ENCODE data around the gene INTS11. TPM values are rescaled to one million over a fixed set of nuclear protein-coding genes. Genes with fewer than 3 reads are reported as not detected.

INTS11 gene
- total and polyA plus RNA-seq, 4 donors: 26.3 to 40.5 (median 34.5) TPM

- no peak for TF ChIP-seq MAX (IDR thresholded peaks at IDR 0.05)
Observed at GRCh38 chr1:1356166-1356795, 31.8 kb upstream of the INTS11 start (continued).

GRCh38 chr1:1355416-1355815 lies 31.0 kb upstream of the INTS11 start:
- Histone ChIP-seq H3K4me1 (ENCODE audit: control insufficient read depth in 4 of 4, insufficient read depth in 4 of 4, low read length in 3 of 4) (peaks cover 0 to 25% (median 4%) of the 10 kb centered on the region in 4 donors), H3K4me3 (ENCODE audit: low read depth in 1 of 3, low read length in 3 of 3) (peak overlapping the region in 1 of 3 donors; percentile 17), H3K9ac (ENCODE audit: low read depth in 1 of 2, low read length in 2 of 2) (no peak overlapping the region), H3K27ac (ENCODE audit: low read depth in 1 of 2, low read length in 2 of 2) (no peak overlapping the region), H3K9me3 (ENCODE audit: control insufficient read depth in 4 of 4, low read length in 3 of 4) (no peaks in the 10 kb centered on the region), H3K27me3 (ENCODE audit: control insufficient read depth in 4 of 4, insufficient read depth in 4 of 4, low read length in 3 of 4) (peaks cover 0 to 2% (median 0%) of the 10 kb centered on the region in 4 donors), H3K36me3 (ENCODE audit: control insufficient read depth in 4 of 4, insufficient read depth in 3 of 4, low read depth in 1 of 4, low read length in 3 of 4) (no peaks in the 10 kb centered on the region)
- DNase-seq (ENCODE audit: low spot score): no peak
- WGBS: 4% methylated on average over 52 of the region's 52 CpGs
- TF ChIP-seq, protein P1, sequence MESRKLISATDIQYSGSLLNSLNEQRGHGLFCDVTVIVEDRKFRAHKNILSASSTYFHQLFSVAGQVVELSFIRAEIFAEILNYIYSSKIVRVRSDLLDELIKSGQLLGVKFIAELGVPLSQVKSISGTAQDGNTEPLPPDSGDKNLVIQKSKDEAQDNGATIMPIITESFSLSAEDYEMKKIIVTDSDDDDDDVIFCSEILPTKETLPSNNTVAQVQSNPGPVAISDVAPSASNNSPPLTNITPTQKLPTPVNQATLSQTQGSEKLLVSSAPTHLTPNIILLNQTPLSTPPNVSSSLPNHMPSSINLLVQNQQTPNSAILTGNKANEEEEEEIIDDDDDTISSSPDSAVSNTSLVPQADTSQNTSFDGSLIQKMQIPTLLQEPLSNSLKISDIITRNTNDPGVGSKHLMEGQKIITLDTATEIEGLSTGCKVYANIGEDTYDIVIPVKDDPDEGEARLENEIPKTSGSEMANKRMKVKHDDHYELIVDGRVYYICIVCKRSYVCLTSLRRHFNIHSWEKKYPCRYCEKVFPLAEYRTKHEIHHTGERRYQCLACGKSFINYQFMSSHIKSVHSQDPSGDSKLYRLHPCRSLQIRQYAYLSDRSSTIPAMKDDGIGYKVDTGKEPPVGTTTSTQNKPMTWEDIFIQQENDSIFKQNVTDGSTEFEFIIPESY (IDR thresholded peaks at IDR 0.05): no peak
- no peak for TF ChIP-seq MAX (IDR thresholded peaks at IDR 0.05)
- no peak for TF ChIP-seq YY1 (IDR thresholded peaks at IDR 0.05)
- TF ChIP-seq EGR1 (IDR thresholded peaks at IDR 0.05; ENCODE audit: low read depth in 2 of 2): no peak
- TF ChIP-seq RAD21 (IDR thresholded peaks at IDR 0.05): no peak
- no peak for TF ChIP-seq NR2F2 (IDR thresholded peaks at IDR 0.05)

DNA sequence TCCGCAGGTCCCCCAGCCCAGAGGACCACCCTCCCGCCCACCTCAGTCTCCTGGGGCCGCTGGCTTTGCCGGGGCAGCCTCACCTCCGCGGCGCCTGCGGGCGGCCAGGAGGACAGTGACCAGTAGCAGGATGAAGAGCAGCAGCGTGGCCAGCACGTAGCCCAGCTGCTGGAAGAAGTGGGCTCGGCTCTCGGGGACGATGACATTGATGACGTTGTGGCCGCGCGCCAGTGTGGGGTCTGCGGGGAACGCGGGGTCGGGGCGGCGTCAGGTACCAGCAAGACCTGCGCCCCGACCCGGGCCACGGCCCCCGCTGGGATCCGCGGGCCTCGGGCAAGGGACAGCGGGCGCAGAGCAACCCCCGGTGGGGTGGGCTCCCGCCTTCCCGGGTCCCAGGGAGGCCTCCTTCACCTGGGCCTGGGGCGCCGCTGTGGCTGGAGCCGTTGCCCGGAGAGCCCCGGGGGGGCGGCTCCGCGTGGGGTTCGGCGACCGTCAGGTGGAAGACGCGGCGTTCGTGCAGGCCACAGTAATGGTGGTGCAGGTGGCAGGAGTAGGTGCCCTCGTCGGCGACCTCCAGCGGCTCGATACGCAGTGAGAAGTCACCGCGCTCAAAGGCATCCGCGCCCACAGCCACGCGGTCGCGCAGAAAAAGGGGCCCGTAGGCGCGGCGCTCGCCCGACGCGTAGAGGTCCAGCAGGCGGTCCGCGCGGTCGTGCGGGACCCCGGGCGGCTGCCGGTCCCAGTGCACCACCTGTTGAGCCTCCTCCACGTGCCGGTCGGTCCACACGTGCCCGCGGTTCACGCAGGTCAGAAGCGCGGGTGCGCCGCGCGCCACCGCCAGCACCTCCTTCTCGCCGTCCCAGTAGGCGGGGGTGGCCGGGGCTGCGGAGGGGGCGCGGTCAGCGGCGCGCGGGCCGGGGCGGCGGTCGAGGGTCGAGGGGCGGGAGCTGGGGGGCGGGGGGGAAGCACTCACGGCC lies 30.1 kb upstream of the INTS11 start:
- Histone ChIP-seq H3K27me3 (ENCODE audit: control insufficient read depth in 4 of 4, insufficient read depth in 4 of 4, low read length in 3 of 4) (peaks cover 0 to 2% (median 0%) of the 10 kb centered on the region in 4 donors), H3K4me3 (ENCODE audit: low read depth in 1 of 3, low read length in 3 of 3) (peak overlapping the region in 1 of 3 donors; percentile 17), H3K27ac (ENCODE audit: low read depth in 1 of 2, low read length in 2 of 2) (no peak overlapping the region), H3K4me1 (ENCODE audit: control insufficient read depth in 4 of 4, insufficient read depth in 4 of 4, low read length in 3 of 4) (peaks cover 0 to 25% (median 4%) of the 10 kb centered on the region in 4 donors), H3K36me3 (ENCODE audit: control insufficient read depth in 4 of 4, insufficient read depth in 3 of 4, low read depth in 1 of 4, low read length in 3 of 4) (no peaks in the 10 kb centered on the region), H3K9me3 (ENCODE audit: control insufficient read depth in 4 of 4, low read length in 3 of 4) (no peaks in the 10 kb centered on the region), H3K9ac (ENCODE audit: low read depth in 1 of 2, low read length in 2 of 2) (no peak overlapping the region)
- TF ChIP-seq EGR1 (IDR thresholded peaks at IDR 0.05; ENCODE audit: low read depth in 2 of 2): no peak
- TF ChIP-seq, protein P2, sequence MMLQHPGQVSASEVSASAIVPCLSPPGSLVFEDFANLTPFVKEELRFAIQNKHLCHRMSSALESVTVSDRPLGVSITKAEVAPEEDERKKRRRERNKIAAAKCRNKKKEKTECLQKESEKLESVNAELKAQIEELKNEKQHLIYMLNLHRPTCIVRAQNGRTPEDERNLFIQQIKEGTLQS (IDR thresholded peaks at IDR 0.05): no peak
- TF ChIP-seq, protein P3, sequence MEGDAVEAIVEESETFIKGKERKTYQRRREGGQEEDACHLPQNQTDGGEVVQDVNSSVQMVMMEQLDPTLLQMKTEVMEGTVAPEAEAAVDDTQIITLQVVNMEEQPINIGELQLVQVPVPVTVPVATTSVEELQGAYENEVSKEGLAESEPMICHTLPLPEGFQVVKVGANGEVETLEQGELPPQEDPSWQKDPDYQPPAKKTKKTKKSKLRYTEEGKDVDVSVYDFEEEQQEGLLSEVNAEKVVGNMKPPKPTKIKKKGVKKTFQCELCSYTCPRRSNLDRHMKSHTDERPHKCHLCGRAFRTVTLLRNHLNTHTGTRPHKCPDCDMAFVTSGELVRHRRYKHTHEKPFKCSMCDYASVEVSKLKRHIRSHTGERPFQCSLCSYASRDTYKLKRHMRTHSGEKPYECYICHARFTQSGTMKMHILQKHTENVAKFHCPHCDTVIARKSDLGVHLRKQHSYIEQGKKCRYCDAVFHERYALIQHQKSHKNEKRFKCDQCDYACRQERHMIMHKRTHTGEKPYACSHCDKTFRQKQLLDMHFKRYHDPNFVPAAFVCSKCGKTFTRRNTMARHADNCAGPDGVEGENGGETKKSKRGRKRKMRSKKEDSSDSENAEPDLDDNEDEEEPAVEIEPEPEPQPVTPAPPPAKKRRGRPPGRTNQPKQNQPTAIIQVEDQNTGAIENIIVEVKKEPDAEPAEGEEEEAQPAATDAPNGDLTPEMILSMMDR (IDR thresholded peaks at IDR 0.05; ENCODE audit: low read depth, low read length, missing input control): no peak
- no peak for TF ChIP-seq FOXA1 (IDR thresholded peaks at IDR 0.05)
- TF ChIP-seq JUND (IDR thresholded peaks at IDR 0.05): no peak
- no peak for TF ChIP-seq YY1 (IDR thresholded peaks at IDR 0.05)
- no peak for TF ChIP-seq SP1 (IDR thresholded peaks at IDR 0.05)
- TF ChIP-seq, protein P1 (IDR thresholded peaks at IDR 0.05): no peak
- no peak for TF ChIP-seq HNF4G (IDR thresholded peaks at IDR 0.05)
- 24% methylated on average over 116 of the region's 116 CpGs for WGBS
- no peak for DNase-seq (ENCODE audit: low spot score)

Measured in liver (tissue), 9 donors.